HG02678 (cell line): ENCODE measurements around the gene SPATS2L.

Experiments used
- ATAC-seq: cut with Tn5 transposase; IDR thresholded peaks from one replicate; pipeline ENCODE4 v1.9.1; 2021; ENCODE audit warnings: mild to moderate bottlenecking, moderate library complexity; ENCODE audit not compliant: unreplicated experiment

SPATS2L gene

GRCh38 chr2:200373973-200374416, 67.5 kb downstream of the SPATS2L start:
- ATAC-seq: peak; percentile 85

GRCh38 chr2:200376513-200377354, 70.2 kb downstream of the SPATS2L start:
- ATAC-seq: peak; percentile 40

- ATAC-seq: no peak
Measured at GRCh38 chr2:200377355-200378336, 71.2 kb downstream of the SPATS2L start.

GRCh38 chr2:200378652-200379290, 72.3 kb downstream of the SPATS2L start:
- ATAC-seq: no peak

GRCh38 chr2:200379481-200380090, 73.1 kb downstream of the SPATS2L start:
- no peak for ATAC-seq

GRCh38 chr2:200380091-200380561, 73.6 kb downstream of the SPATS2L start:
- ATAC-seq: no peak

- ATAC-seq: peak; percentile 31
Measured at GRCh38 chr2:200380833-200381542, 74.5 kb downstream of the SPATS2L start.

- no peak for ATAC-seq
Measured at GRCh38 chr2:200382874-200383273, 76.4 kb downstream of the SPATS2L start.

- ATAC-seq: peak; percentile 76
Measured at GRCh38 chr2:200383380-200384110, 77.1 kb downstream of the SPATS2L start.

GRCh38 chr2:200385063-200385635, 78.7 kb downstream of the SPATS2L start:
- no peak for ATAC-seq

GRCh38 chr2:200393191-200393590, 86.7 kb downstream of the SPATS2L start:
- ATAC-seq: no peak

- no peak for ATAC-seq
Measured at GRCh38 chr2:200394045-200394444, 87.6 kb downstream of the SPATS2L start.

GRCh38 chr2:200396781-200397242, 90.3 kb downstream of the SPATS2L start:
- no peak for ATAC-seq

GRCh38 chr2:200397785-200398184, 91.3 kb downstream of the SPATS2L start:
- ATAC-seq: no peak

- ATAC-seq: no peak
Measured at GRCh38 chr2:200399046-200399445, 92.6 kb downstream of the SPATS2L start.

- no peak for ATAC-seq
Measured at GRCh38 chr2:200399636-200400035, 93.1 kb downstream of the SPATS2L start.

GRCh38 chr2:200403814-200404213, 97.3 kb downstream of the SPATS2L start:
- no peak for ATAC-seq

- no peak for ATAC-seq
Measured at GRCh38 chr2:200404615-200405014, 98.1 kb downstream of the SPATS2L start.
